ENCODE data around the gene TIMMDC1. TPM values are rescaled to one million over a fixed set of nuclear protein-coding genes. Genes with fewer than 3 reads are reported as not detected.

TIMMDC1 gene
- total RNA-seq, 4 donors from 2014 or later: 34.2 to 78.5 (median 48.6) TPM

DNA sequence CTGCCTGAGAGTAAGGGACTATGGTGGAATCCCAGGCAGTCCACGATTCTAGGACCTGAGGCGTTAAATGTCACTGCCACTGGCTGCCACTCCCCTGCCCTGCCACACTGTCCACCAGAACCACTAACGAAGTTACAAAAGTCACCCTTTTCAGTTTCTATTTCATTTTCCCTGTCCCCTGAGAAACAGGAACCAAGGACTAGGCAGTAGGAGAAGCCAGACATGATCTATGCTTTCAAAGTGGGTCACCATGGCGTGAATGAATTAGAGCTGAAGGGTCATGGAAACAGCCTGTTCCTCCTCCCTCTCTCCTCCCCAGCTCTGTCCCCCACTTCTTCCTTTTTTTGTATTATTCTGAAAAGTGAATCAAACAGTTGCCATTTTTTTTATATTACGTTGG is 71.9 kb downstream of the TIMMDC1 start:
- no peak for DNase-seq
- no peaks in the 10 kb centered on the region for H3K27me3 ChIP-seq
- H3K36me3 ChIP-seq: no peaks in the 10 kb centered on the region
- intact Hi-C loops (cut with DNase I): no loop called here
- H3K9me3 ChIP-seq: no peaks in the 10 kb centered on the region
- no peak for TF ChIP-seq POLR2A (IDR thresholded peaks at IDR 0.05)
- TF ChIP-seq, protein P1, sequence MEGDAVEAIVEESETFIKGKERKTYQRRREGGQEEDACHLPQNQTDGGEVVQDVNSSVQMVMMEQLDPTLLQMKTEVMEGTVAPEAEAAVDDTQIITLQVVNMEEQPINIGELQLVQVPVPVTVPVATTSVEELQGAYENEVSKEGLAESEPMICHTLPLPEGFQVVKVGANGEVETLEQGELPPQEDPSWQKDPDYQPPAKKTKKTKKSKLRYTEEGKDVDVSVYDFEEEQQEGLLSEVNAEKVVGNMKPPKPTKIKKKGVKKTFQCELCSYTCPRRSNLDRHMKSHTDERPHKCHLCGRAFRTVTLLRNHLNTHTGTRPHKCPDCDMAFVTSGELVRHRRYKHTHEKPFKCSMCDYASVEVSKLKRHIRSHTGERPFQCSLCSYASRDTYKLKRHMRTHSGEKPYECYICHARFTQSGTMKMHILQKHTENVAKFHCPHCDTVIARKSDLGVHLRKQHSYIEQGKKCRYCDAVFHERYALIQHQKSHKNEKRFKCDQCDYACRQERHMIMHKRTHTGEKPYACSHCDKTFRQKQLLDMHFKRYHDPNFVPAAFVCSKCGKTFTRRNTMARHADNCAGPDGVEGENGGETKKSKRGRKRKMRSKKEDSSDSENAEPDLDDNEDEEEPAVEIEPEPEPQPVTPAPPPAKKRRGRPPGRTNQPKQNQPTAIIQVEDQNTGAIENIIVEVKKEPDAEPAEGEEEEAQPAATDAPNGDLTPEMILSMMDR (IDR thresholded peaks at IDR 0.05): no peak
- H3K27ac ChIP-seq: no peak overlapping the region
- H3K4me1 ChIP-seq: peaks cover 0 to 6% of the 10 kb centered on the region in 2 donors
- no peak overlapping the region for H3K4me3 ChIP-seq (replicated peaks in 1 of 3)
- WGBS, 2 donors: 76 to 87% methylated on average over 5 of the region's 5 CpGs

DNA sequence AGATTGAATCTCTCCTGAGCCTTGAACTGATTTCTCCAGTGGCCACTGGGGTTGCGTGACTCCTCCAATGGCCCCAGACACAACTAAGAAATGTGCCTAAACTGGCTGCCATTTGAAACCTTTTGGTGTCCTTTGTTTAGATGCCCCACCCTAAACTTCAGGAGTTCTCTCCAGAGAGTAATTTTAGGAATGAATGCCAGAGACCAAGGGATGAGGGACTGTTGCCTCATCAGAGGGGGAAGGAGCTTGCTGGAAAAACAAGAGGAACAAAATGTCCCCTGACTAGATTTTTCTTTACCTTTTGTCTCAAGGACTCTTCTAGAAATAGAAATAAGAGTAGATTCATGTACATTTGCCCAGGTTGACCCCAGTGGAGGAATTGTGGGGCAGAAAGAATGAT is 72.9 kb downstream of the TIMMDC1 start:
- Histone ChIP-seq H3K9me3 (no peaks in the 10 kb centered on the region), H3K27me3 (no peaks in the 10 kb centered on the region), H3K4me1 (peaks cover 0 to 6% of the 10 kb centered on the region in 2 donors), H3K4me3 (replicated peaks in 1 of 3) (no peak overlapping the region), H3K36me3 (no peaks in the 10 kb centered on the region), H3K27ac (no peak overlapping the region)
- TF ChIP-seq, protein P1 (IDR thresholded peaks at IDR 0.05): no peak
- TF ChIP-seq POLR2A (IDR thresholded peaks at IDR 0.05): no peak
- DNase-seq: no peak
- WGBS, 2 donors: 100% methylated on average over 1 of the region's 1 CpG
- intact Hi-C loops (cut with DNase I): no loop called here

DNA sequence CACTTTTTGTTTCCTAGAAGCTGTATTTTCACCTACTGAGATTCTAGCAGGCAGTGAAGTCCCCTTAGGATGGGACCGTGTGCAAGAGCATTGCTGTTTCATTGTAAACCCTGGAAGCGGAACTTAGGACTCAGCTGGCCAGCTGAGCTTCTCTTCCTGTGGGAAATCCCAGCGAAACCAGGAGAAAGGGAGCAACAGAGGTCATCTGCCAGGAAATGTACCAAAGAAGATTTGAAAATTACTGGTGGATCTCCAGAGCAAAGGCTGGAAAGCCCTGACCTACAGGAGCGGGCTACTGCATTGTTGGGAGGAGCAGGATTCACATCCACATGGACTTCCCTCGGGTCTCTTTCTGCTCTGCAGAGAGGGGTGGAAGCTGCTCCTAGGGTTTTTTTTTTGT is 73.3 kb downstream of the TIMMDC1 start:
- H3K4me3 ChIP-seq (replicated peaks in 1 of 3): no peak overlapping the region
- intact Hi-C loops (cut with DNase I): no loop called here
- peaks cover 0 to 6% of the 10 kb centered on the region in 2 donors for H3K4me1 ChIP-seq
- TF ChIP-seq, protein P1 (IDR thresholded peaks at IDR 0.05): no peak
- no peaks in the 10 kb centered on the region for H3K36me3 ChIP-seq
- no peak overlapping the region for H3K27ac ChIP-seq
- 73 to 74% methylated on average over 5 of the region's 5 CpGs for WGBS, 2 donors
- no peaks in the 10 kb centered on the region for H3K9me3 ChIP-seq
- no peak for DNase-seq
- H3K27me3 ChIP-seq: no peaks in the 10 kb centered on the region

Other genes starting within 250 kb of the TIMMDC1 start
- 10 to 100 TPM; 40.0 to 78.9 (median 55.0) TPM for gene ARHGAP31, start 204.2 kb upstream of the TIMMDC1 start, total RNA-seq
- gene TMEM39A, start 34.9 kb upstream of the TIMMDC1 start, total RNA-seq: 10 to 100 TPM; 48.1 to 84.1 (median 59.8) TPM
- 10 to 100 TPM in 2 of 4 donors, 1 to 10 TPM in 2; 9.4 to 14.2 (median 10.3) TPM for gene POGLUT1, start 29.6 kb upstream of the TIMMDC1 start, total RNA-seq
- 1 to 10 TPM in 3 of 4 donors, under 1 TPM in 1; 0.83 to 2.3 (median 1.1) TPM for gene CD80, start 61.1 kb downstream of the TIMMDC1 start, total RNA-seq
- 10 to 100 TPM in 3 of 4 donors, 1 to 10 TPM in 1; 8.7 to 16.0 (median 14.5) TPM for gene ADPRH, start 80.9 kb downstream of the TIMMDC1 start, total RNA-seq
- gene PLA1A, start 99.3 kb downstream of the TIMMDC1 start, total RNA-seq: 1 to 10 TPM; 2.0 to 6.7 (median 3.9) TPM
- 1 to 10 TPM; 1.9 to 5.4 (median 4.6) TPM for gene POPDC2, start 162.0 kb downstream of the TIMMDC1 start, total RNA-seq
- gene COX17, start 178.9 kb downstream of the TIMMDC1 start, total RNA-seq: 10 to 100 TPM; 12.8 to 73.0 (median 46.0) TPM
- 10 to 100 TPM in 3 of 4 donors, 1 to 10 TPM in 1; 9.4 to 28.0 (median 22.8) TPM for gene CFAP91, start 204.5 kb downstream of the TIMMDC1 start, total RNA-seq